ENCODE measurements around the gene S100A7A.

- TF ChIP-seq MYC (IDR thresholded peaks at IDR 0.05; ENCODE audit: low read depth, low read length) (no peak), POLR2AphosphoS5 (IDR thresholded peaks at IDR 0.05; ENCODE audit: insufficient read depth, low read depth, low read length) (no peak), FOS (IDR thresholded peaks at IDR 0.05; ENCODE audit: borderline replicate concordance, insufficient read depth, low read length) (no peak), POLR2A (IDR thresholded peaks at IDR 0.05; ENCODE audit: low read depth, low read length) (no peak), EZH2 (IDR thresholded peaks at IDR 0.05; ENCODE audit: borderline replicate concordance, low read depth, low read length, severe bottlenecking) (no peak), GATA2 (IDR thresholded peaks at IDR 0.05; ENCODE audit: insufficient read depth, insufficient read length, low read depth, low read length) (no peak), MAX (IDR thresholded peaks at IDR 0.05; ENCODE audit: insufficient read depth, insufficient read length) (no peak)
- TF ChIP-seq, protein P1, sequence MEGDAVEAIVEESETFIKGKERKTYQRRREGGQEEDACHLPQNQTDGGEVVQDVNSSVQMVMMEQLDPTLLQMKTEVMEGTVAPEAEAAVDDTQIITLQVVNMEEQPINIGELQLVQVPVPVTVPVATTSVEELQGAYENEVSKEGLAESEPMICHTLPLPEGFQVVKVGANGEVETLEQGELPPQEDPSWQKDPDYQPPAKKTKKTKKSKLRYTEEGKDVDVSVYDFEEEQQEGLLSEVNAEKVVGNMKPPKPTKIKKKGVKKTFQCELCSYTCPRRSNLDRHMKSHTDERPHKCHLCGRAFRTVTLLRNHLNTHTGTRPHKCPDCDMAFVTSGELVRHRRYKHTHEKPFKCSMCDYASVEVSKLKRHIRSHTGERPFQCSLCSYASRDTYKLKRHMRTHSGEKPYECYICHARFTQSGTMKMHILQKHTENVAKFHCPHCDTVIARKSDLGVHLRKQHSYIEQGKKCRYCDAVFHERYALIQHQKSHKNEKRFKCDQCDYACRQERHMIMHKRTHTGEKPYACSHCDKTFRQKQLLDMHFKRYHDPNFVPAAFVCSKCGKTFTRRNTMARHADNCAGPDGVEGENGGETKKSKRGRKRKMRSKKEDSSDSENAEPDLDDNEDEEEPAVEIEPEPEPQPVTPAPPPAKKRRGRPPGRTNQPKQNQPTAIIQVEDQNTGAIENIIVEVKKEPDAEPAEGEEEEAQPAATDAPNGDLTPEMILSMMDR (IDR thresholded peaks at IDR 0.05; ENCODE audit: extremely low read depth in 1 of 2, insufficient read depth in 1 of 2, low read depth in 1 of 2, low read length in 2 of 2) = no peak
These were observed 35.6 kb upstream of the S100A7A start for GRCh38 chr1:153380711-153381110.

Data from endothelial cell of umbilical vein (primary cell).